Measurements from ENCODE around the gene UBE4A. TPM values are rescaled to one million over a fixed set of nuclear protein-coding genes. Genes with fewer than 3 reads are reported as not detected.
A peak's percentile ranks its signal among the peaks of the same experiment; 100 is the strongest.

The UBE4A gene
- total and polyA plus RNA-seq, 9 of the 15 experiments (the other 6 are each of a cell fraction or from before 2014, with no cell fraction given) = 13.5 to 45.2 (median 26.8) TPM

DNA sequence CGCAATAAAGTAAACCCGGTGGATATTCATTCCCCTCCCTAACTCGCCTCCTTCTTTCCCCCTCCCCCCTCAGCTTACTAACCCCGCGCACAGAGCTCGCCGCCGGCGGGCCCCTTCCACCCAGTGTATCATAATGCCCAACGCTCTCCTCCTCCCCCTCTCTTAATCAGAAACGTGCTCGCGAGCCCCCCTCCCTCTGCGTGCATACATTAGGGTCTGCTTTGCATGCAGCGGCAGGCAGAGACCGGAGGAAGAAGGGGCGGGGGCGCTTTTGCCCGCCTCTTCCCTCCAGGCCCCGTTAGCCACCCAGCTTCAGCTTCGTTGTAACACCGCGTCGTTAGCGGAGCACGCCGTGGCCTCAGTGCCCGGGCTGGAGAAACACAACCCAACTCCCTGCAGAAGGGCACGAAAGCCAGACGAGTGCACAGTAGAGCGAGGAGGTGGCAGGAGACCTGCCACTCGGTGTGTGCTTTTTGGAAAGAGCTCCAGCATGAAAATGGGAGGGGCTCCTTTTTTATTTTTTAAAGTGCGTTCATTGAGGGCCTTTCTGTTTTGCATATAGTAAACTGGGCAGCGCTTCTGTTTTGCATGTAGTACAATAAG, 76.0 kb downstream of the UBE4A start (continued):
- TF ChIP-seq E2F6 (IDR thresholded peaks at IDR 0.05; ENCODE audit: borderline replicate concordance in 1 of 2, extremely low read depth in 1 of 2, insufficient read depth in 1 of 2, insufficient read length in 1 of 2, low read depth in 1 of 2, low read length in 1 of 2, poor library complexity in 1 of 2, severe bottlenecking in 1 of 2) (peak; percentile 15 to 73), ZNF197 (CRISPR knock-in tag; IDR thresholded peaks at IDR 0.05; ENCODE audit: low read depth) (no peak), TAF1 (IDR thresholded peaks at IDR 0.05; ENCODE audit: control insufficient read depth, extremely low read depth, insufficient read depth, low read length, severe bottlenecking) (peak; percentile 32), ZFP30 (CRISPR knock-in tag; IDR thresholded peaks at IDR 0.05; ENCODE audit: borderline replicate concordance) (no peak), ZNF184 (CRISPR knock-in tag; IDR thresholded peaks at IDR 0.05) (no peak), MBD2 (IDR thresholded peaks at IDR 0.05; ENCODE audit: borderline replicate concordance, low read depth) (0 out of 2 replicates have a peak, but pooled peaks have one; percentile 24), POLR2AphosphoS5 (IDR thresholded peaks at IDR 0.05; ENCODE audit: control insufficient read depth, insufficient read depth, low read depth, low read length) (peak; percentile 26; the same call in 1 of the 2 replicates), HNRNPLL (IDR thresholded peaks at IDR 0.05; ENCODE audit: low read depth, low read length, poor library complexity, severe bottlenecking) (peak; percentile 71), SAP30 (IDR thresholded peaks at IDR 0.05; ENCODE audit: borderline replicate concordance, insufficient read depth, low read depth, low read length, poor library complexity, severe bottlenecking) (peak; percentile 43), PHB (CRISPR knock-in tag; IDR thresholded peaks at IDR 0.05) (no peak), RBBP5 (IDR thresholded peaks at IDR 0.05; ENCODE audit: borderline replicate concordance, insufficient read depth, low read length, poor library complexity, severe bottlenecking) (peak; percentile 49), CREM (IDR thresholded peaks at IDR 0.05; ENCODE audit: low read depth) (0 out of 2 replicates have a peak, but pooled peaks have one; percentile 56), ZBTB26 (CRISPR knock-in tag; IDR thresholded peaks at IDR 0.05) (peak; percentile 32; the same call in 1 of the 2 replicates), PHF8 (IDR thresholded peaks at IDR 0.05; ENCODE audit: borderline replicate concordance, low read length) (peak; percentile 57; the same call in 1 of the 2 replicates), ZBTB9 (CRISPR knock-in tag; IDR thresholded peaks at IDR 0.05) (no peak), FOXA3 (CRISPR knock-in tag; conservative IDR thresholded peaks at IDR 0.05 in 1 of 2, IDR thresholded peaks at IDR 0.05 in 1 of 2) (0 out of 4 replicates have a peak, but pooled peaks of 1 of the 2 experiments have one; percentile 9), EGR1 (conservative IDR thresholded peaks at IDR 0.05) (peak; percentile 47), SRSF1 (IDR thresholded peaks at IDR 0.05; ENCODE audit: low read depth, low read length) (no peak)
- TF ChIP-seq, protein P1, sequence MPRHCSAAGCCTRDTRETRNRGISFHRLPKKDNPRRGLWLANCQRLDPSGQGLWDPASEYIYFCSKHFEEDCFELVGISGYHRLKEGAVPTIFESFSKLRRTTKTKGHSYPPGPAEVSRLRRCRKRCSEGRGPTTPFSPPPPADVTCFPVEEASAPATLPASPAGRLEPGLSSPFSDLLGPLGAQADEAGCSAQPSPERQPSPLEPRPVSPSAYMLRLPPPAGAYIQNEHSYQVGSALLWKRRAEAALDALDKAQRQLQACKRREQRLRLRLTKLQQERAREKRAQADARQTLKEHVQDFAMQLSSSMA (CRISPR knock-in tag; IDR thresholded peaks at IDR 0.05) = 0 out of 2 replicates have a peak, but pooled peaks have one; percentile 50

Data from K562 (cell line).